ENCODE results near the gene PPP5C.

GRCh38 chr19:46412650-46413261 is 65.9 kb downstream of the PPP5C start:
- TF ChIP-seq CBX8 (IDR thresholded peaks at IDR 0.05; ENCODE audit: borderline replicate concordance, low read depth, low read length) (no peak), CTCF (IDR thresholded peaks at IDR 0.05; ENCODE audit: control extremely low read depth in 1 of 3, insufficient read depth in 1 of 3, low read depth in 1 of 3, low read length in 3 of 3) (no peak), POLR2AphosphoS5 (IDR thresholded peaks at IDR 0.05; ENCODE audit: low read depth, low read length) (no peak), SIN3A (conservative IDR thresholded peaks at IDR 0.05 in 1 of 2, IDR thresholded peaks at IDR 0.05 in 1 of 2; ENCODE audit: low read depth in 1 of 2, low read length in 2 of 2) (no peak), CBX5 (IDR thresholded peaks at IDR 0.05; ENCODE audit: low read depth, low read length) (no peak), TEAD4 (IDR thresholded peaks at IDR 0.05; ENCODE audit: low read depth, low read length) (no peak), EZH2 (IDR thresholded peaks at IDR 0.05; ENCODE audit: low read depth, low read length, severe bottlenecking) (peak; percentile 52)

All from H1 (cell line).